ENCODE measurements around the gene LBHD1.
"Not testable (repeated sequence)": the region's sequence is repeated elsewhere in the genome, so short reads cannot be mapped to it uniquely, and the experiment has no call there.

LBHD1 gene

GRCh38 chr11:62671608-62672389 lies at the start of gene LBHD1, which contains the start of gene UQCC3:
Gene LBHD1 (minus strand): TSS chr11:62672267. CDS start chr11:62670031, 2,236 bp downstream.
Gene UQCC3 (plus strand): TSS chr11:62671673. CDS start chr11:62671746, 73 bp downstream.
- peak; percentile 86 for DNase-seq (ENCODE audit: low spot score)

- DNase-seq (ENCODE audit: low spot score), result no peak
Measured at GRCh38 chr11:62719302-62719978, 47.4 kb upstream of the LBHD1 start.

DNA sequence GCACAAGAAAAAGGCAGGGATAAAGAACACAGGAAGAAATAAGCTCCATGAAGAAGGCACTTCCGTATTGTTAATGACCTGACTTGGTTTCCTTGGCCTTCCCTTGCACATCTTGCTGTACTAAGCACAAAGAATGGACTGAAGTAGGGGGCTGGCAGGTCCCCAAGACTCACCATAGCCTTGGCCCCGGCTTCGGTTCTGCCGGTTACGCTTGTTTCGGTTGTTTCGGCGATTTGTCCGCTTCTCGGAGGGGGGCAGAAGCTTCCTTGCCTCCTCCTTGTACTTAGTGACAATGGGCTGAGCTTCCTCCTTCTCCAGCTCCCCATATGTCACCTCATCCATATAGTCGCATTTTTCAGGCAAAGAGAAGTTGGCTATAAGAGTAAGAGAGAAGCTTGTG lies 44.7 kb upstream of the LBHD1 start:
- DNase-seq (ENCODE audit: low spot score), result no peak

GRCh38 chr11:62716206-62716605 lies 44.1 kb upstream of the LBHD1 start:
- no peak for DNase-seq (ENCODE audit: low spot score)

GRCh38 chr11:62715150-62716130 lies 43.4 kb upstream of the LBHD1 start:
- DNase-seq (ENCODE audit: low spot score), result no peak

GRCh38 chr11:62713343-62713742 lies 41.3 kb upstream of the LBHD1 start:
- no peak for DNase-seq (ENCODE audit: low spot score)

DNA sequence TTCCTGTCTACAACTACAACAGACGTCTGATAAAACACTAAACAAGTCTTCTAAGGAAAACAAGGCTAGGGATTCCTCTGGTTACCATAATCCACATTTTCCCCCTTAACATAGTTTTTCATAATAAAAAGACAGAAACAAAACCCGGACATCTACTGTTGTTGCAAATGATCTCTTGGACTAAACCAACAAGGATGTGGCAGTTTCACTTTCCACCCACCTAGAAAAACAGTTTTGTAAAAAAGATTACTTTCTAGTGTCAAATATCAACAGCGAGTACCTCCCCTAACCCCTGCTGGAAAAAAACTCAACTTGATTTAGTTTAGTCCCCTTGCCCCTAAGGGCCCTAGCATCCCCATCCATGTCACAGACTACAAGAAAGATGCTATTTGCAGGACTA lies 40.8 kb upstream of the LBHD1 start:
- DNase-seq (ENCODE audit: low spot score), result no peak

GRCh38 chr11:62712276-62712812 lies 40.3 kb upstream of the LBHD1 start:
- DNase-seq (ENCODE audit: low spot score), result no peak

DNA sequence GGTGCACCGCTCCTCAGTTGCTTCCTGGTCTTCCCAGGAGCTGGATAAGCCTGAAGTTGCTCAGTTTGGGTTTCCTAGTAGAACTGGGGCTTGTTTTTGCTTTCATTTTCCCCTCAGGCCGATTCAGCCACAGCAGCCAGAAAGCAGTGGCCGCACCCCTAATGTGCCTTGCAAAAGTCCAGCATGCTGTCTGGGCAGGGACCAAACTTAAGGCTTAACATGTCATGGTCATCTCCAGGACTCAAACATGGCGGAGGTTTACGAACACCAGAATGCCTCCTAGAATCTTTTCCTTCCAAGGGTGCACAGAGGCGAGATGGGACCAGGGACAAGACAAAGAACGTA lies 37.9 kb upstream of the LBHD1 start:
- no peak for DNase-seq (ENCODE audit: low spot score)

- DNase-seq (ENCODE audit: low spot score), result peak; percentile 99
Measured at GRCh38 chr11:62709247-62710000, 37.4 kb upstream of the LBHD1 start.

- DNase-seq (ENCODE audit: low spot score), result no peak
Measured at GRCh38 chr11:62708793-62709192, 36.7 kb upstream of the LBHD1 start.

- no peak for DNase-seq (ENCODE audit: low spot score)
Measured at GRCh38 chr11:62708392-62708791, 36.3 kb upstream of the LBHD1 start.

GRCh38 chr11:62707277-62707861 lies 35.3 kb upstream of the LBHD1 start, which contains the start of the genes BSCL2 and GNG3:
Gene BSCL2 (minus strand): TSS chr11:62707424. CDS start chr11:62707195, 229 bp downstream.
Gene GNG3 (plus strand): TSS chr11:62707676. CDS start chr11:62708296, 620 bp downstream.
- peak; percentile 63 for DNase-seq (ENCODE audit: low spot score)

GRCh38 chr11:62706850-62707247 lies 34.8 kb upstream of the LBHD1 start:
- DNase-seq (ENCODE audit: low spot score), result no peak

DNA sequence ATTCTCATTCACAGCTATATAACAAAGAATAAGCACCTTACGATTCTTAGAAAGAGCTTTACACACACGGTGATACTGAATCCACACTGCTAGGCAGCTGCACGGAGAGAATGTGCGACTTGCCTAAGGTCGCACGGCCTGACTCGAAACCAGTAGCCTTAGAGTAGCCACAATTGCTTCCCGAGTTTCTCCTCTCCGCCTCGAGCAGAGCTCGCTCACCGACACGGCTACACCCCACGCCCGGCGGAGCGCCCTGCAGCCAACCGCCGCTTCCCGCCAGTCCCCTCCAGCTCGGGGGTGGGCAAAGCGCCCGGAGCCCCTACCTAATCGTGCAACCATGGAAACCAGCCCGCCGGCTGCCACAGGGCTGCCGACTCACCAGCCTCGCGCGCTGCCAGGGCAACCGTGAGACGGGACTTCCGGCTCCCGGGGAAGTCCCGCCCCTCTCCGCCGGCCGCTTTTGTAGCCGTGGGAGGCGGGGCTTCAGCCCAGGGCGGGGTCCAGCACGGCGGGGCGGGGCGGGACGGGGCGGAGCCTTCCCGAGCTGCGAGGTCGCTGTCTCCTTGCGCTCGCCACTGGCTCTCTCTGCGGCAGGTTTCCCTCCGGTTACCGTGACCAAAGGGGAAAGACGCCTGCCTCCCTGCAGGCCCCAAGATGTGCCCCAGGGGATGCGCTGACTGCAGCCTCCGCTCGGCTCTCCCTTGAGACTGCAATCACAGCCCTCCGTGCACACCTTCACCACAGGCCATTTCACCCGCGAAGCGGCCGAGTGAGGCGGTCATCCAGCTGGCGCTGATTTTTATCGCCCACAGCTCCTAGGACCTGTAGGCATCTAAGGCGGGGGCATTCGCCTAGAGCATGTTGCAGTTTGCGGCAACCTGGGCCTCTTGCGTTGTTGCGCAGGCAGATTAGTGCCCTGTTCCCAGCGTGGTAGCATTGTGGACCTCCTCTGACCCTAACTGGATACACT lies 34.1 kb upstream of the LBHD1 start:
- peak; percentile 93 for DNase-seq (ENCODE audit: low spot score)

DNA sequence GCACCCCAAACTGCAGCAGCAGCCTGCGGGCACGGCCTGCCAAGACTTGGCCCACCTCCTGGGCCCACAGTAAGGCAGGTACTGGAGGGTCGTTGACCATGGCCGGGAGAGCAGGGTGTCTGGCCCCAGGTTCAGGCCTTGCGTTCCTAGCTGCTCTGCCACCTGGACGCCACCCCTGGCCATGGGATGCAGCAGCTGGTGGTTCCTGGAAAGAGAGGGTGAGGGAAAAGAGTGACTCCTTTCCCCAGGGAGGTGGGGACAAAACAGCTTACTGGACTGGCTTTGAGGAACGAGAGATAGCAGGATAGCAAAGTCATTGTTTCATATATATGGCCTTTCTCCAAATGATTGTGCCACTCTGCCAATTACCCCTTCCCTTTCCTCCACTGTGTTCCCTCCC lies 33.3 kb upstream of the LBHD1 start:
- DNase-seq (ENCODE audit: low spot score), result no peak

GRCh38 chr11:62703921-62704320 lies 31.9 kb upstream of the LBHD1 start:
- DNase-seq (ENCODE audit: low spot score), result not testable (repeated sequence)

GRCh38 chr11:62702246-62702645 lies 30.2 kb upstream of the LBHD1 start:
- no peak for DNase-seq (ENCODE audit: low spot score)

- peak; percentile 77 for DNase-seq (ENCODE audit: low spot score)
Measured at GRCh38 chr11:62694455-62695167, 22.5 kb upstream of the LBHD1 start.
